H9 (cell line): ENCODE measurements around the gene SMURF1. TPM values are rescaled to one million over a fixed set of nuclear protein-coding genes. Genes with fewer than 3 reads are reported as not detected.

Experiments
- DNase-seq: peaks from one replicate; pipeline ENCODE4 v3.0.0-alpha.2; 2017
- H2AFZ ChIP-seq: one replicate; pipeline ENCODE4 v1.6.1; 2013; ENCODE audit warnings: mild to moderate bottlenecking, low read length, control low read depth, moderate library complexity
- H2AK5ac ChIP-seq: 2 replicates; pipeline ENCODE4 v1.6.1; 2013; ENCODE audit warnings: low read length, control low read depth, mixed read lengths; ENCODE audit not compliant: insufficient read length
- H2BK120ac ChIP-seq: one replicate; pipeline ENCODE4 v1.6.1; 2013; ENCODE audit warnings: low read depth, mild to moderate bottlenecking, low read length, control low read depth, inconsistent platforms; ENCODE audit not compliant: poor library complexity, severe bottlenecking
- H2BK12ac ChIP-seq: 2 replicates; pipeline ENCODE4 v1.6.1; 2013; ENCODE audit warnings: low read length, control low read depth, mixed read lengths, low read depth; ENCODE audit not compliant: insufficient read length
- H2BK15ac ChIP-seq: 2 replicates; pipeline ENCODE4 v1.6.1; 2013; ENCODE audit warnings: low read depth, low read length, control low read depth
- H2BK20ac ChIP-seq: one replicate; pipeline ENCODE4 v1.6.1; 2013; ENCODE audit warnings: low read depth, mild to moderate bottlenecking, low read length, control low read depth, inconsistent platforms; ENCODE audit not compliant: poor library complexity, severe bottlenecking
- H2BK5ac ChIP-seq: 2 replicates; pipeline ENCODE4 v1.6.1; 2013; ENCODE audit warnings: low read length, control low read depth, mixed read lengths; ENCODE audit not compliant: insufficient read length
- H3K14ac ChIP-seq: 2 replicates; pipeline ENCODE4 v1.6.1; 2013; ENCODE audit warnings: low read length, control low read depth; ENCODE audit not compliant: insufficient read depth
- H3K18ac ChIP-seq: 2 replicates; pipeline ENCODE4 v1.6.1; 2013; ENCODE audit warnings: low read depth, mild to moderate bottlenecking, mixed read lengths, low read length, control low read depth; ENCODE audit not compliant: insufficient read length
- H3K23ac ChIP-seq: 2 replicates; pipeline ENCODE4 v1.6.1; 2013; ENCODE audit warnings: low read length, control low read depth, mixed read lengths, low read depth; ENCODE audit not compliant: insufficient read length
- H3K23me2 ChIP-seq: 2 replicates; pipeline ENCODE4 v1.6.1; 2013; ENCODE audit warnings: low read depth, mild to moderate bottlenecking, mixed read lengths, low read length, control low read depth; ENCODE audit not compliant: insufficient read length, poor library complexity, severe bottlenecking
- H3K27ac ChIP-seq: 2 replicates; pipeline ENCODE4 v1.5.1; 2013; ENCODE audit warnings: low read length, control low read depth, mixed read lengths, low read depth; ENCODE audit not compliant: insufficient read length
- H3K27me3 ChIP-seq: 2 replicates; pipeline ENCODE4 v1.6.1; 2013; ENCODE audit warnings: low read length, control low read depth, inconsistent platforms; ENCODE audit not compliant: insufficient read depth
- H3K4ac ChIP-seq: 2 replicates; pipeline ENCODE4 v1.6.1; 2013; ENCODE audit warnings: low read depth, mild to moderate bottlenecking, control low read depth, inconsistent platforms, low read length, moderate library complexity
- H3K4me1 ChIP-seq: 2 replicates; pipeline ENCODE4 v1.6.1; 2013; ENCODE audit warnings: low read length, control low read depth, inconsistent platforms; ENCODE audit not compliant: insufficient read depth
- H3K4me2 ChIP-seq: 2 replicates; pipeline ENCODE4 v1.6.1; 2013; ENCODE audit warnings: low read length, control low read depth, mixed read lengths; ENCODE audit not compliant: insufficient read length, insufficient read depth
- H3K56ac ChIP-seq: 2 replicates; pipeline ENCODE4 v1.6.1; 2013; ENCODE audit warnings: low read depth, mild to moderate bottlenecking, mixed read lengths, low read length, control low read depth; ENCODE audit not compliant: insufficient read length
- H3K79me1 ChIP-seq: 2 replicates; pipeline ENCODE4 v1.6.1; 2013; ENCODE audit warnings: low read depth, mild to moderate bottlenecking, moderate library complexity, low read length, control low read depth, inconsistent platforms; ENCODE audit not compliant: insufficient read depth, poor library complexity, severe bottlenecking
- H3K79me2 ChIP-seq: 2 replicates; pipeline ENCODE4 v1.6.1; 2013; ENCODE audit warnings: low read length, control low read depth, inconsistent platforms; ENCODE audit not compliant: insufficient read depth
- H3K9ac ChIP-seq: 2 replicates; pipeline ENCODE4 v1.6.1; 2013; ENCODE audit warnings: low read length, control low read depth, mixed read lengths; ENCODE audit not compliant: insufficient read length; ENCODE audit errors: extremely low read depth
- H3K9me3 ChIP-seq: one replicate; pipeline ENCODE4 v1.6.1; 2013; ENCODE audit warnings: low read depth, low read length, inconsistent platforms; ENCODE audit not compliant: control insufficient read depth
- H3T11ph ChIP-seq: one replicate; pipeline ENCODE4 v1.6.1; 2013; ENCODE audit warnings: mild to moderate bottlenecking, low read length, control low read depth, inconsistent platforms
- H4K20me1 ChIP-seq: one replicate; pipeline ENCODE4 v1.6.1; 2013; ENCODE audit not compliant: control insufficient read depth, insufficient read length, insufficient read depth
- H4K5ac ChIP-seq: 2 replicates; pipeline ENCODE4 v1.6.1; 2013; ENCODE audit warnings: low read depth, mild to moderate bottlenecking, mixed read lengths, low read length, control low read depth; ENCODE audit not compliant: insufficient read length
- H4K8ac ChIP-seq: replicated peaks from 2 replicates; pipeline ENCODE4 v1.6.1; 2013; ENCODE audit warnings: low read length, control low read depth, mixed read lengths, low read depth; ENCODE audit not compliant: insufficient read length
- H4K91ac ChIP-seq: 2 replicates; pipeline ENCODE4 v1.6.1; 2013; ENCODE audit warnings: low read depth, mild to moderate bottlenecking, moderate library complexity, mixed read lengths, low read length, control low read depth; ENCODE audit not compliant: insufficient read length
- H3K27ac Mint-ChIP-seq, 3 experiments: 2 replicates in 2 of 3; 3 replicates in 1 of 3; pipeline ENCODE4 v1.8.0; 2020 to 2021; ENCODE audit warnings: mixed read lengths in 3 of 3, mild to moderate bottlenecking in 1 of 3, moderate library complexity in 1 of 3
- H3K27me3 Mint-ChIP-seq: 2 replicates; pipeline ENCODE4 v1.8.0; 2021; ENCODE audit warnings: low read depth, mild to moderate bottlenecking, moderate library complexity, mixed read lengths
- H3K36me3 Mint-ChIP-seq, 3 experiments: 2 replicates in 2 of 3; 3 replicates in 1 of 3; pipeline ENCODE4 v1.8.0; 2020 to 2021; ENCODE audit warnings: low read depth in 3 of 3, mixed read lengths in 3 of 3; ENCODE audit not compliant: insufficient read depth in 1 of 3
- H3K4me1 Mint-ChIP-seq, 2 experiments: 2 replicates each; pipeline ENCODE4 v1.8.0; 2020; ENCODE audit warnings: mixed read lengths in 2 of 2
- H3K4me3 Mint-ChIP-seq, 2 experiments: 2 replicates in 1 of 2; 3 replicates in 1 of 2; pipeline ENCODE4 v1.8.0; 2020 to 2021; ENCODE audit warnings: mild to moderate bottlenecking in 2 of 2, mixed read lengths in 2 of 2, moderate library complexity in 1 of 2
- H3K9me3 Mint-ChIP-seq, 2 experiments: 2 replicates in 1 of 2; 3 replicates in 1 of 2; pipeline ENCODE4 v1.8.0; 2020; ENCODE audit warnings: mild to moderate bottlenecking in 2 of 2, mixed read lengths in 2 of 2, moderate library complexity in 1 of 2
- CTCF ChIP-seq: fragments of 200-600 bp; sonication (generic); conservative IDR thresholded peaks from 3 replicates; pipeline ENCODE4 v1.8.0; 2021; ENCODE audit warnings: antibody characterized with exemption, mild to moderate bottlenecking
- WGBS: extraction: QIAGEN DNeasy Blood & Tissue Kit; methylation state at CpG from one replicate; pipeline ENCODE4 v1.1.7; 2013; ENCODE audit warnings: missing lambda C conversion rate, low lambda C conversion rate, mixed read lengths; ENCODE audit not compliant: insufficient read length; ENCODE audit errors: extremely low coverage; 5-methylcytosine and 5-hydroxymethylcytosine counted together
- total RNA-seq: library from RNA; stranded (reverse); gene quantifications from 2 replicates; pipeline ENCODE4 v1.2.1, GENCODE V29; 2021

The SMURF1 gene
- total RNA-seq, 1 experiment from 2014 or later = 29.4 TPM

- Histone ChIP-seq H2BK20ac (no peak overlapping the region), H3K56ac (no peak overlapping the region), H2BK120ac (no peak overlapping the region), H3K23ac (no peak overlapping the region), H3K18ac (no peak overlapping the region), H2AFZ (no peak overlapping the region), H3K4ac (no peak overlapping the region), H4K20me1 (no peaks in the 10 kb centered on the region), H3K4me1 (peaks cover 4% of the 10 kb centered on the region), H3K9ac (no peak overlapping the region), H3K79me1 (peaks cover 7% of the 10 kb centered on the region), H3K23me2 (no peaks in the 10 kb centered on the region), H4K8ac (no peak overlapping the region), H3K14ac (no peak overlapping the region), H3K4me2 (peak overlapping the region; percentile 38), H3K9me3 (no peaks in the 10 kb centered on the region), H3K27me3 (no peaks in the 10 kb centered on the region), H4K91ac (no peak overlapping the region), H3K79me2 (peaks cover 21% of the 10 kb centered on the region; the same call in 1 of the 2 replicates), H3T11ph (no peak overlapping the region), H4K5ac (no peak overlapping the region), H2BK5ac (no peak overlapping the region), H2BK15ac (no peak overlapping the region), H3K27ac (peak overlapping the region; percentile 40), H2BK12ac (no peak overlapping the region), H2AK5ac (no peak overlapping the region)
- H3K36me3 Mint-ChIP-seq = peaks cover 0 to 11% (median 3%) of the 10 kb centered on the region in 3 experiments; a peak in 3 of 7 replicates
- TF ChIP-seq CTCF = no peak
- no peak for DNase-seq
- peak overlapping the region; percentile 6 to 95 (median 9); a peak in 6 of 7 replicates for H3K27ac Mint-ChIP-seq
- H3K4me1 Mint-ChIP-seq = peaks cover 24 to 38% of the 10 kb centered on the region in 2 experiments
- WGBS = no CpG with 5 or more reads among the region's 6 CpGs
- peaks cover 0 to 4% of the 10 kb centered on the region in 2 experiments; a peak in 2 of 5 replicates for H3K9me3 Mint-ChIP-seq
- H3K27me3 Mint-ChIP-seq = no peaks in the 10 kb centered on the region
- no peak overlapping the region; a peak in 1 of 5 replicates for H3K4me3 Mint-ChIP-seq
Measured at GRCh38 chr7:99098824-99099498, 44.9 kb downstream of the SMURF1 start.
